Fibroblast of pulmonary artery (primary cell): ENCODE measurements around the gene CABCOCO1.

ENCODE experiments used
- DNase-seq: peaks from one replicate; pipeline ENCODE4 v3.0.0-alpha.2; 2010; ENCODE audit warnings: low read depth
- H3K4me3 ChIP-seq: replicated peaks from 2 replicates; pipeline ENCODE4 v1.5.1; 2011; ENCODE audit warnings: low read depth, mild to moderate bottlenecking, control low read depth, low read length, moderate library complexity
- TF ChIP-seq, protein P1 (sequence below): IDR thresholded peaks from 2 replicates; pipeline ENCODE4 v1.5.1; 2011; ENCODE audit warnings: mild to moderate bottlenecking, control low read depth, low read length, inconsistent platforms; ENCODE audit errors: missing control alignments

Gene CABCOCO1

DNA sequence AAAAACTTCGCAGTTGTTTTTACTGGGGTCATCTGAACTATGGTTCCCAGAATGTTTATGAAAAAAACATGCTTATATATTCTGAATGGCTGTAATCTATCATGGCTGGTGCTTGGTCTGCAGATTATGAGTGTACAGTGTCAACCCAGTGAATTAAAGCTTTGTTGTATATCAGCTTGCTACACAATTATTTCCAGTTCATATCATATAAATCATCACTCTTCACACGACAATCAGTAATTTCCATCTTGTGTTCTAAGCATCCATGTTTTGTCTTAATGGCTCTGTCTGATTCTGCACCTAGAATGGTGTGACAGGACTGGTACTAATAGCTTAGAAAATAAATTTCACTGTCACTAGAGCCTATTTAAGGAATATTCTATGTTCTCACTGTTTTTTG lies 83.6 kb downstream of the CABCOCO1 start:
- H3K4me3 ChIP-seq, result no peak overlapping the region
- no peak for DNase-seq
- TF ChIP-seq, protein P1, sequence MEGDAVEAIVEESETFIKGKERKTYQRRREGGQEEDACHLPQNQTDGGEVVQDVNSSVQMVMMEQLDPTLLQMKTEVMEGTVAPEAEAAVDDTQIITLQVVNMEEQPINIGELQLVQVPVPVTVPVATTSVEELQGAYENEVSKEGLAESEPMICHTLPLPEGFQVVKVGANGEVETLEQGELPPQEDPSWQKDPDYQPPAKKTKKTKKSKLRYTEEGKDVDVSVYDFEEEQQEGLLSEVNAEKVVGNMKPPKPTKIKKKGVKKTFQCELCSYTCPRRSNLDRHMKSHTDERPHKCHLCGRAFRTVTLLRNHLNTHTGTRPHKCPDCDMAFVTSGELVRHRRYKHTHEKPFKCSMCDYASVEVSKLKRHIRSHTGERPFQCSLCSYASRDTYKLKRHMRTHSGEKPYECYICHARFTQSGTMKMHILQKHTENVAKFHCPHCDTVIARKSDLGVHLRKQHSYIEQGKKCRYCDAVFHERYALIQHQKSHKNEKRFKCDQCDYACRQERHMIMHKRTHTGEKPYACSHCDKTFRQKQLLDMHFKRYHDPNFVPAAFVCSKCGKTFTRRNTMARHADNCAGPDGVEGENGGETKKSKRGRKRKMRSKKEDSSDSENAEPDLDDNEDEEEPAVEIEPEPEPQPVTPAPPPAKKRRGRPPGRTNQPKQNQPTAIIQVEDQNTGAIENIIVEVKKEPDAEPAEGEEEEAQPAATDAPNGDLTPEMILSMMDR, result no peak

DNA sequence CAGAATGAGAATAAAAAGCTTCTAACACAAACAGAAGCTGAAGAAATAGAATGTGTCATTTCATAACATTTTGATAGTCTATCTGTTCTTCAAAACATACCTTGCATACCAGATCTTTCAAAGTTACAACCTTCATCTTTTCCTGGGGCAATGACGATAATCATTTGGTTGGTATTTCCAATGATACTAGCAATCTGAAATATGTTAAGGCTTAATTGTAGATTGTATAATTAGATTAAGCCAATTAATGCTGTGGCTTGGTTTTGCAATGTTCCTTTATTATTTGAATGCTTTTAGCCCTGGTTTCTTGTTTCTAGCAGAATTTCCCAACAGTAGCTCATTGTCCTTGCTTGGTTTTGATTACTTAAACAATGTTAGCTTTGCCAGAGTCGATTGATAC lies 84.6 kb downstream of the CABCOCO1 start:
- H3K4me3 ChIP-seq, result no peak overlapping the region
- DNase-seq, result peak; percentile 23
- TF ChIP-seq, protein P1, result no peak

DNA sequence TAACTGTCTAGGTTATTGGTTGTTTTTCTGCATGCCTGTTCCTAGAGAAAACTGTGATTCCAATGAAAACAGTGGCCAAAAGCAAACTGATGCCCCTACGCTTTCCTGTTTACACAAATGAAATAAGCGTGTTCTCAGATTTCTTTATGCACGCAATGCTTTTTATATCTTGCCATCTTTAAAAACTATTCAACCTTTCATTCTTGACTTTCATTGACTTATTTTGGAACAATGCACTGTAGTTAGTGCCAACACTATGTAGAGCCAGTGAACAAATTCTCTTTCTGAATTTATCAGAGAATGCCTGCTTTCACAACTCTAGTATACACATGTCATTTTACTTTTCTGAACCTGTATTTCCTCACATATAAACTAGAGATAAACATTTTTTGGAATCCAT lies 86.6 kb downstream of the CABCOCO1 start:
- H3K4me3 ChIP-seq, result no peak overlapping the region
- TF ChIP-seq, protein P1, result no peak
- peak; percentile 13 for DNase-seq

DNA sequence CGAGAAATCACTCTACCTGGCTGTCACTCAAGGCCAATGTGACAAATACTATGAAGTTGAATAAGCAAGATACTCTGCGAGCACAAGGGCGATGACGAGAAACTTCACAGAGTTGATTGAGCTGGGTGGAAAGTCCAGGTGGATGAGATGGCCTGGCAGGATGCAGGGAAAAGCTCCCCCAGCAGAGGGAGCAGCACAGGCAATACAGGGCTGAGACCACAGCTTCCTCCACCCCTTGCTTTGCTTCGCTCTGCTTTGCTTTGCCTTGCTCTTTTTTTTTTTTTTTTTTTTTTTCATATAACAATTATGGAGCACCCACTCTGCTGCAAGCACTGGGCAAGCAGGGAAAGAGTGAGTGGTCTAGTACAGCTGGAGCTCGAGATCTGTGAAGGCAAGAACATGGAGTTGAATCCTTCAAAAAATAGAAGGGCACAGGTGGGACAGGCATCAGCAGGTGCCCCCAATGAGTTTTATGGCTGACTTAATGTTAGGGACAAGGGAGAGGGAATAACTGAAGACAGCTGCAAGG lies 88.3 kb downstream of the CABCOCO1 start:
- no peak overlapping the region for H3K4me3 ChIP-seq
- TF ChIP-seq, protein P1, result peak; percentile 89
- DNase-seq, result peak; percentile 78

DNA sequence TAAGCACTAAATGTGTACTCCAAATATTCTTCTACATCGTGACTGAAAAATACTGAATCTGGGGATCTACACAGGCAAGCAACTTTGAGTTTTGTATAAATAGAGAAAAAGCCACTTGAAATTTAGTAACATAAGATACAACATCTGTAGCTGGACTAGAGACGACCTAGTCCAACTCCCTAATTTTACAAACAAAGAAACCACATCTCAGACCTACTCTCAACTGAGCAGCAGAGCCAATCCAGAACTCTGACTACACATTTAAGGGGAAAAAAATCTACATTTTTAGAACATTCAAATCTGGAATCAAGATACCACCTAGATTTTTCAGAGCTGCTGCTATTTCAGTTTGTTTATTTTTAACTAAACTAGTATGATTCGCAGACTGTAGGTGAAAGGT lies 88.9 kb downstream of the CABCOCO1 start:
- no peak overlapping the region for H3K4me3 ChIP-seq
- TF ChIP-seq, protein P1, result no peak
- no peak for DNase-seq

DNA sequence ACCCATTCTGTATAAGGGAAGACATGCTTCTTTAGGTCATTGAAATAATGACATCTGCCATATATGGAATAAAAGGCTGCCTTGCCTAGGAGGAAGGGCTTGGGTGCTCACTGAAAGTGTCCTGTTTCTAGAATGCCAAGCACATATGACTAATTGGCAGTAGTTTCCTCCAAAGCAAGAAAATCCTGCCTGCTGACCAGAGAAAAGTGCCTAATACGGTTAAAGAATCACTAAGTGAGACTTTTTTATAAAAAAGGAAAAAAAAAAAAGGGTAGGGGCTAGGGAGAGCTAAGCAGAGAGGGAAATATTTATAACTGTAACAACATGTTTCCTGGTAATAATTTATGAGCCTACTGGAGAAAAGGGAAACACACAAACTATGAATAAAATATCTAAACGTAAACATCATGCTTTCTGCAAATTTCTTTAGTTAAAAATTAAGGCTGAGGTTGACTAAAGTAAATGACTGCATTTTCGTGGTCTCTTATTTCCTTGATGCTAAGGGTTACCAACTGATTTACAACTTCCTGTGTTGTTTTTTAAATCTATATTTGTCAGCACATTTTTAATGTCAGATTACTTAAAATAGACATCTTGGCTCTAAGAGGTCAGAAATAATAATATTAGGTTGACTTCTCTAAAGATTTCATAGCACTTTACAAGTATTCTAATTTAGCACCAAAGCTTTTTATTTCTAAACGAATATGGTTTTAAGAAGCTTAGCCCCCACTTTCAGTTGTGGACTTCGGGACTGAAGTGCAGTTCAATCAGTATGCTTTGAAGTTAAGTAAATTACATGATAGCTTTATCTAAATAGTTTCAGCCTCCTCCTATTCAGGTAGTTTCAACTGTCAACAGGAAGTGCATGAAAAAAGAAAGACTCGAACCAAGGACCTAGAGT lies 89.6 kb downstream of the CABCOCO1 start:
- DNase-seq, result peak; percentile 53
- TF ChIP-seq, protein P1, result no peak
- H3K4me3 ChIP-seq, result no peak overlapping the region
